ENCODE results near the gene HGFAC. TPM values are rescaled to one million over a fixed set of nuclear protein-coding genes. Genes with fewer than 3 reads are reported as not detected.
A peak's percentile ranks its signal among the peaks of the same experiment; 100 is the strongest.

The HGFAC gene
- total RNA-seq, 2 donors from 2014 or later: 0.95 TPM; not detected in 1

- no peak overlapping the region for H3K4me3 ChIP-seq
- TF ChIP-seq CTCF (IDR thresholded peaks at IDR 0.05): no peak
- ATAC-seq (ENCODE audit: insufficient number of reproducible peaks, low FRiP score, low read depth) (peak; percentile 33), DNase-seq (ENCODE audit: low spot score) (no peak)
- H3K27ac ChIP-seq: no peak overlapping the region
- peaks cover 16 to 46% of the 10 kb centered on the region in 2 donors for H3K4me1 ChIP-seq (ENCODE audit: control insufficient read depth in 1 of 2, low read depth in 2 of 2)
- no peaks in the 10 kb centered on the region for H3K36me3 ChIP-seq
- no peaks in the 10 kb centered on the region for H3K27me3 ChIP-seq (replicated peaks; ENCODE audit: insufficient read depth)
- H3K9me3 ChIP-seq: no peaks in the 10 kb centered on the region
Measured at GRCh38 chr4:3399277-3400194, 42.2 kb upstream of the HGFAC start.

GRCh38 chr4:3401436-3402171, 40.2 kb upstream of the HGFAC start:
- Histone ChIP-seq H3K4me3 (no peak overlapping the region), H3K9me3 (no peaks in the 10 kb centered on the region), H3K4me1 (ENCODE audit: control insufficient read depth in 1 of 2, low read depth in 2 of 2) (peaks cover 22 to 67% of the 10 kb centered on the region in 2 donors), H3K27ac (peak overlapping the region in 1 of 2 donors; percentile 95), H3K36me3 (no peaks in the 10 kb centered on the region), H3K27me3 (replicated peaks; ENCODE audit: insufficient read depth) (no peaks in the 10 kb centered on the region)
- DNase-seq (ENCODE audit: low spot score): no peak
- no peak for TF ChIP-seq CTCF (IDR thresholded peaks at IDR 0.05)
- ATAC-seq (ENCODE audit: insufficient number of reproducible peaks, low FRiP score, low read depth): no peak

- no peak overlapping the region for H3K4me3 ChIP-seq
- no peaks in the 10 kb centered on the region for H3K9me3 ChIP-seq
- H3K27me3 ChIP-seq (replicated peaks; ENCODE audit: insufficient read depth): no peaks in the 10 kb centered on the region
- DNase-seq (ENCODE audit: low spot score) (peak; percentile 31), ATAC-seq (ENCODE audit: insufficient number of reproducible peaks, low FRiP score, low read depth) (no peak)
- H3K4me1 ChIP-seq (ENCODE audit: control insufficient read depth in 1 of 2, low read depth in 2 of 2): peaks cover 22 to 68% of the 10 kb centered on the region in 2 donors
- peak overlapping the region; percentile 75 to 95 for H3K27ac ChIP-seq
- no peak for TF ChIP-seq CTCF (IDR thresholded peaks at IDR 0.05)
- H3K36me3 ChIP-seq: no peaks in the 10 kb centered on the region
Measured at GRCh38 chr4:3402491-3403347, 39.0 kb upstream of the HGFAC start.

GRCh38 chr4:3403348-3403906, 38.3 kb upstream of the HGFAC start:
- H3K9me3 ChIP-seq: no peaks in the 10 kb centered on the region
- no peaks in the 10 kb centered on the region for H3K27me3 ChIP-seq (replicated peaks; ENCODE audit: insufficient read depth)
- no peaks in the 10 kb centered on the region for H3K36me3 ChIP-seq
- no peak overlapping the region for H3K4me3 ChIP-seq
- ATAC-seq (ENCODE audit: insufficient number of reproducible peaks, low FRiP score, low read depth) (no peak), DNase-seq (ENCODE audit: low spot score) (no peak)
- no peak for TF ChIP-seq CTCF (IDR thresholded peaks at IDR 0.05)
- peak overlapping the region; percentile 75 to 95 for H3K27ac ChIP-seq
- H3K4me1 ChIP-seq (ENCODE audit: control insufficient read depth in 1 of 2, low read depth in 2 of 2): peaks cover 22 to 68% of the 10 kb centered on the region in 2 donors
